ENCODE results near the gene NFIB.
A peak's percentile ranks its signal among the peaks of the same experiment; 100 is the strongest.

NFIB gene

GRCh38 chr9:14209399-14210345 lies 104.3 kb downstream of the NFIB start:
- DNase-seq: no peak

- no peak for DNase-seq
Measured at GRCh38 chr9:14207352-14207995, 106.5 kb downstream of the NFIB start.

- peak; percentile 53 for DNase-seq
Measured at GRCh38 chr9:14205463-14205862, 108.5 kb downstream of the NFIB start.

GRCh38 chr9:14203356-14204056 lies 110.4 kb downstream of the NFIB start:
- no peak for DNase-seq

- no peak for DNase-seq
Measured at GRCh38 chr9:14198841-14199455, 115.0 kb downstream of the NFIB start.

GRCh38 chr9:14198047-14198840 lies 115.7 kb downstream of the NFIB start:
- no peak for DNase-seq

GRCh38 chr9:14197325-14197858 lies 116.5 kb downstream of the NFIB start:
- no peak for DNase-seq

GRCh38 chr9:14193328-14193990 lies 120.5 kb downstream of the NFIB start:
- no peak for DNase-seq

- no peak for DNase-seq
Measured at GRCh38 chr9:14192556-14192955, 121.4 kb downstream of the NFIB start.

- no peak for DNase-seq
Measured at GRCh38 chr9:14191512-14191911, 122.4 kb downstream of the NFIB start.

GRCh38 chr9:14190240-14190639 lies 123.7 kb downstream of the NFIB start:
- DNase-seq: no peak

- no peak for DNase-seq
Measured at GRCh38 chr9:14189578-14189977, 124.4 kb downstream of the NFIB start.

GRCh38 chr9:14189146-14189545 lies 124.8 kb downstream of the NFIB start:
- DNase-seq: no peak

- DNase-seq: no peak
Measured at GRCh38 chr9:14188538-14188937, 125.4 kb downstream of the NFIB start.

GRCh38 chr9:14188011-14188410 lies 125.9 kb downstream of the NFIB start:
- DNase-seq: no peak

- DNase-seq: no peak
Measured at GRCh38 chr9:14186096-14186495, 127.8 kb downstream of the NFIB start.

GRCh38 chr9:14185016-14185415 lies 128.9 kb downstream of the NFIB start:
- DNase-seq: no peak

GRCh38 chr9:14183001-14183400 lies 130.9 kb downstream of the NFIB start:
- no peak for DNase-seq

- no peak for DNase-seq
Measured at GRCh38 chr9:14180960-14181537, 132.9 kb downstream of the NFIB start.

- DNase-seq: no peak
Measured at GRCh38 chr9:14180093-14180959, 133.6 kb downstream of the NFIB start.

Data from HCEC 1CT (cell line).